Activated T-cell treated with anti-CD3 and anti-CD28 coated beads, Interleukin-2, amount 50 U/mL, for 4 hours (primary cell): ENCODE data around the gene NR2F1-AS1. TPM values are rescaled to one million over a fixed set of nuclear protein-coding genes. Genes with fewer than 3 reads are reported as not detected.

Experiments used
- ATAC-seq, 2 donors: fragments of 200-7000 bp; cut with Tn5 transposase; one replicate each; pipeline ENCODE4 v1.10.0; 2021
- DNase-seq: peaks from one replicate; pipeline ENCODE4 v3.0.0-alpha.2; 2020
- H3K27me3 Mint-ChIP-seq: one replicate; pipeline ENCODE4 v1.8.0; 2021; ENCODE audit warnings: low read depth, mixed read lengths
- H3K36me3 Mint-ChIP-seq: one replicate; pipeline ENCODE4 v1.8.0; 2022; ENCODE audit warnings: mixed read lengths; ENCODE audit not compliant: insufficient read depth
- H3K4me1 Mint-ChIP-seq: one replicate; pipeline ENCODE4 v1.8.0; 2021; ENCODE audit warnings: low read depth, mixed read lengths
- H3K4me3 Mint-ChIP-seq: one replicate; pipeline ENCODE4 v1.8.0; 2021; ENCODE audit warnings: mild to moderate bottlenecking, moderate library complexity, mixed read lengths
- H3K9me3 Mint-ChIP-seq: one replicate; pipeline ENCODE4 v1.8.0; 2021; ENCODE audit warnings: mixed read lengths
- total RNA-seq, 3 donors: library from RNA; stranded (reverse); gene quantifications; one replicate each; pipeline ENCODE4 v1.2.1, GENCODE V29; 2021

NR2F1-AS1 gene
- total RNA-seq, 3 donors from 2014 or later: not detected

DNA sequence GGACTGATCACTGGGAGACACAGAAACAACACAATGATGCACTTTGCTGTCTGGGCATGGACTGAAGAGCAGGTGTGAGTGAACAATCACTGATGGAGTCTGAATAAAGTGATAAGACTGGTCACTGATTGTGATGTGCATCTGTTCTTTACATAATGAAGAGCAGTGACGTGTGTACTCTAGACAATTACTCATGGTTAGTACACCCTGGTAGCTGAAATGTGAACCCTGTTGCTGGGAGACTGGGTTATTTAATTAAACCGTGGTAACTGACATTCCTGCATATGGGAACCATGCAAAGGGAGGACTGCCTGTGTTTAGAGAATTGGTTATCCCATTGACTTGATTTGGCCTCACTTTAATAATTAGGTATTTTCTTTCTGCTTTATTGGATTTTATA, 202.9 kb downstream of the NR2F1-AS1 start:
- H3K9me3 Mint-ChIP-seq: peaks cover 3% of the 10 kb centered on the region
- ATAC-seq (no peak), DNase-seq (no peak)
- no peaks in the 10 kb centered on the region for H3K27me3 Mint-ChIP-seq
- H3K36me3 Mint-ChIP-seq: no peaks in the 10 kb centered on the region
- no peak overlapping the region for H3K4me3 Mint-ChIP-seq
- no peaks in the 10 kb centered on the region for H3K4me1 Mint-ChIP-seq

DNA sequence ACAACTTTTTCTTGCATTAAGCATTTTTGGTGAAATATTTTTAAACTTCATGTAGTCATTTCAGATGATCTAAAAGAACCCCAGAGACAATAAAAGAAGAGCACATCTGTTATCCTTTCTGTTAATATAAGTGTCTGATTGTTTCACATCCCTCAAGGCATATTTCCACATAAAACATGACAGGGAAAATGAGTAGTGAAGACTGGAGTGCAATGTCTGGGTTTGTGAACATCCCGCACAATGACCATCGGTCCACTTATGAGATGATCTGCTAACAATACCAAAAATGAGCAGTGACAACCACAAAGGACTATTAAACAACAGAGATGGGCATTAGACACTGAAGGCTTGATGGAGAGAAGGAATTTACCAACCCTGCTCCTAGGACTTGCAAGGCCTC, 209.1 kb downstream of the NR2F1-AS1 start:
- Mint-ChIP-seq H3K4me1 (no peaks in the 10 kb centered on the region), H3K36me3 (no peaks in the 10 kb centered on the region), H3K9me3 (peaks cover 6% of the 10 kb centered on the region), H3K4me3 (no peak overlapping the region), H3K27me3 (no peaks in the 10 kb centered on the region)
- DNase-seq: no peak
- ATAC-seq: no peak

DNA sequence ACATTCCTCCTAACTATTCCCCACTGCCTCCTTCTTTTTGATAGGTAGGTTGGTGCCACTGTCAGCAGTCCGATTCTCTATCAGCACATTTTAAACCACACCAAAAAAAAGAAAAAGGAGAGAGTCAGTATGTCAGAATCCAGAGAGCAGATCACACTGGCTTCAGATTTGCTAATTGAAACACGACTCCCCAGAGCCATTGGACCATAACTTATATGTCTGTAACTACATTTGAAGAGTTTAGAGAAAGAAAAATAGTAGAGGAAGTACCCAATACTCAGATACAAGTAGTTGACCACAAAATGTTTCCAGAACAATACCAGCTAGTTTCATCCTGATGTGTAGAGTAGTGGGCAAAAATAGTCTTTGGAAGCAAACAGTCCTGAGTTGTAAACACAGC, 216.6 kb downstream of the NR2F1-AS1 start:
- no peak for ATAC-seq
- H3K27me3 Mint-ChIP-seq: no peaks in the 10 kb centered on the region
- H3K4me3 Mint-ChIP-seq: no peak overlapping the region

DNA sequence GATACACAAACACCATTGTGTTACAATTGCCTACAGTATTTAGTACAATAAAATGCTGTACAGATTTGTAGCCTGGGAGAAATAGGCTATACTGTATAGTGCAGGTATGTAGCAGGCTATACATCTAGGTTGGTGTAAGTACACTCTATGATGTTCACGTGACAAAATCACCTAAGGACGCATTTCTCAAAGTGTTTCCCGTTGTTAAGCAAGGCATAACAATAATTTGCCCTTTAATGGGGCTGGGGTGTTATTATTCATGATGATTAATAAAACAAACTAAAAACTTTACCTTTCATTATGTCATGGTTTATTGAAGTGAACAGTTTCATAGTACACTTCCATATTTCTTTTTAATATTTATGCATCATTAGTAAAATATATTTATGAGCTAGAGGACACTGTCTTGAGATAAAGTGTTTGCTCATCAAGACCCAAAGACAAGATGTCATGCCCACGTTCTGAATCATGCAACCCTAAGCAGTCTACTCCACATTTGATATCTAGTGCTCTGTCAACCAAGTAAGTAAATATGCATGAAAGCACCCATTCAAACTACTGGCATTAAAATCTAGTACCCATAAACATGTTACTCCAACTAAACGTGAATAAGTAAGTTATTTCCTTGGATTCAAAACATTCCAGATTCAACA, 220.5 kb downstream of the NR2F1-AS1 start:
- H3K36me3 Mint-ChIP-seq: no peaks in the 10 kb centered on the region
- H3K4me3 Mint-ChIP-seq: no peak overlapping the region
- no peak for ATAC-seq

More for the DNA sequence above, 216.6 kb downstream of the NR2F1-AS1 start:
- no peak for DNase-seq
- Mint-ChIP-seq H3K4me1 (no peaks in the 10 kb centered on the region), H3K9me3 (no peaks in the 10 kb centered on the region), H3K36me3 (no peaks in the 10 kb centered on the region)

DNA sequence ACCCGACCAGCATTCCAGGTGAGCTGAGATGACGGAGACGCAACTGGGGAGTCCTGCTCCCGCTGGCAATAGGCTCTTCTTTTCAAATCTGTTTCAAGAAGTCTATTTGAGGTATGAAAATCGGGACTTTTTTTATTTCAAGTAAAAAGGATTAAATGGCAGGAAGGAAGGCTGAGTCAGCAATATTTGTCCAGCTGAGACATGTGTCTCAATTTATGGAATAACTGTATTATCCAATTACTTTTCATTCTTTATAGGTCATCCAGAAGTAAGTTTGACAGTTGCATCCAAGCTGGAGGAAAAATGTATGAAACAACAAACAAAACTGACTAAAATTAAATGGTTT, 221.1 kb downstream of the NR2F1-AS1 start:
- ATAC-seq (no peak), DNase-seq (no peak)
- Mint-ChIP-seq H3K36me3 (no peaks in the 10 kb centered on the region), H3K9me3 (peaks cover 3% of the 10 kb centered on the region), H3K4me3 (no peak overlapping the region), H3K4me1 (no peaks in the 10 kb centered on the region), H3K27me3 (no peaks in the 10 kb centered on the region)

More for the DNA sequence above, 220.5 kb downstream of the NR2F1-AS1 start:
- no peak for DNase-seq
- H3K9me3 Mint-ChIP-seq: peaks cover 2% of the 10 kb centered on the region
- H3K4me1 Mint-ChIP-seq: no peaks in the 10 kb centered on the region
- H3K27me3 Mint-ChIP-seq: no peaks in the 10 kb centered on the region

Other genes with a start within 250 kb of the NR2F1-AS1 start
- under 1 TPM; 0.08 to 0.21 (median 0.10) TPM for gene NR2F1, start 2.0 kb upstream of the NR2F1-AS1 start, total RNA-seq
- gene POU5F2, start 160.4 kb upstream of the NR2F1-AS1 start, total RNA-seq: under 1 TPM; 0.27 to 0.30 (median 0.29) TPM